HG02870 (cell line): ENCODE data around the gene CUEDC1.
"Not testable (repeated sequence)": the region's sequence is repeated elsewhere in the genome, so short reads cannot be mapped to it uniquely, and the experiment has no call there.

Source experiments
- ATAC-seq: cut with Tn5 transposase; IDR thresholded peaks from one replicate; pipeline ENCODE4 v1.9.1; 2021; ENCODE audit warnings: mild to moderate bottlenecking, moderate library complexity; ENCODE audit not compliant: unreplicated experiment

Gene CUEDC1

DNA sequence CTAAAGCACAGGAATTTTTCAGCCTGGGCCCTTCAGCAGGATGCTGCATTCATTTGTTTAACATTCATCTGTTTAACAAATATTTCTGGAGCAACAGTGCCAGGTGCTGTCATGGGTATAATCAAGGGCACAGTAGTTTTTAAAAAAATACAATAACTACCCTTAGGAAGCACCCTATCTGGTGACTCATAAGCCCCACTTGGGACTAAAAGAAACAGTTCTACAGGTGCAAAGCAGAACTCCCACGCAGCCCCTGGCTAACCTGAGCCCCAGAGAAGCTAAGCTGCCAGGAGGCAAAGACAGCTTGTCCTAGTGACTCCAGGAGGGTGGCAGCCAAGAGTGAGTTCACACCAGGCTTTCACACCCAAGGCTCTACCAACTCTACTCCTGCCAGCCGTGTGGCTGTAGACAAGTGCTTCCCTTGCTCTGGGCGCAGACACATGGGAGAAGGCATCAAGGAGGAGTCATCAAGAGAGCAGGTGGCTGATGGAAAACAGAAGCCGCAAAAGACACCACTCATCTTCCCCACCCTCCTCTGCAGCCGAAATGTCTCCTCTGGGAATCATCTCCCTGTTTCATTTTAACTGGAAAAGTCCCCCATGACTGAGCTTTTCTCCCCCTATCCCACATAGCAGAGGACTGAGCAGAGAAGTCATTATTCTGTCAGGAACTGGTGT is 14.4 kb downstream of the CUEDC1 start:
- peak; percentile 43 for ATAC-seq

DNA sequence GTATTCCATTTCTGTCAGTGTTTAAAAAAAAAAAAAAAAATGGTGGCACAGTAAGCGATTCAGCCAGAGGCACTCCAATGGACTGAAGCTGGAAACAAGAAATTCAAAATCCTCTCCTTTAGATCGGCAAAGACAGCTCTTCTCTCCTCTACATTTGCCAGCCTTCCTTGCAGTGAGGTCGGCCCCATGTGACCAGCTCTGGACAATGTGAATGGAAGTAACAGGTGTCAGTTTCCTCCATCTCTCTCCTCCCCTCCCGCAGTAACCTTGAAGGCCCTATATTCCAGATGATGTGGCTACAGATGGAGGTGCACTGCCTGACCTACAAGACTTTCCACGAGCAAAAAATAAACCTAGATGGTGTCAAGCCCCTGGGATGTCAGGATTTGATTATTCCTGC is 15.0 kb downstream of the CUEDC1 start:
- ATAC-seq: no peak

DNA sequence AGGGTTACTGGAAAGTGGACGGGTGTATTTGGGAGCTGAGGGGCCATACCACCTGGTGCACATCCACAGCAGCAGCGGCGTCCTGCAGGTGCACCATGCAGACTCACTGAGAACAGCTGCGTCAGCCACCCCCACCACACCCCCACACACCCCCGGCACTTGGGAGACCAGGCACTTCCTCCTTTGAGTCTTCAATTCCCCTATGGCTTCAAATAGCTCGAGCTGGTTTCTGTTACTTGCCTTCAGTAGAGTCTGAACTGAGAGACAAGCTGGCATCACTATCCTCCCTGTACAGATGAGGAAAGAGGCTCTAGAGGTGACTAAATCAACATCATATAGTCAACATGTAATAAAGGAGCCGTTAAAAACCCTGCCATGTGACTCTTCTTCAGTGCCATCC is 15.4 kb downstream of the CUEDC1 start:
- ATAC-seq: no peak

DNA sequence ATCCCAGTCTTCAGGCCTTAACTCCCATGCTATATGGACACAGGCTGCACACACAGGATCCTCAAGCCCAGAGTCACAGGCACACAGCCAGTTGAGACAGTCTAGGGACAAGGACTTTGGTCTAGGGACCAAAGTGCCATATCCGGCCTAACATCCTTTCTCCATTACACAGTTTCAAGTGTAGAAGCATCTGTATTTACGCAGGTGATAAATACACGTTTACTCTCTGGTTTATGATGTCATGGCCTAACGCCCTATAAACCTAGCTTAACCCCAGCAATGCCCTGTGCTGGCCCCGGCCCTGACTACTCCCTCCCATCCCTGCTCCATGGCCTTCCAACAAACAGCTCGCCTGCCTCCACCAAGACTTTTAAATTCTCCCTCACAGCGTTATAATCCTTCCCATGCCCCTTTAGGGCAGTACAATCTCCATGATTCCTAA is 17.1 kb downstream of the CUEDC1 start:
- ATAC-seq: no peak

DNA sequence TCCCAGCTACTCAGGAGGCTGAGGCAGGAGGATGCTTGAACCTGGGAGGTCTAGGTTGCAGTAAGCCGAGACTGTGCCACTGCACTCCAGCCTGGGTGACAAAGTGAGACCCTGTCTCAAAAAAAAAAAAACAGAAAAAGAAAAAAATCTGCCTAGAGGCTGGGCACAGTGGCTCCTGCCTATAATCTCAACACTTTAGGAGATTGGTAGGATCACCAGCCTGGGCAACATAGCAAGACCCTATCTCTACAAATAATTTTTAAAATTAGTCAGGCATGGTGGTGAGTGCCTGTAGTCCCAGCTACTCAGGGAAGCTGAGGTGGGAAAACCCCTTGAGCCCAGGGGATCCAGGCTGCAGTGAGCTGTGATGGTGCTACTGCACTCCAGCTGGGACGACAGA is 17.7 kb downstream of the CUEDC1 start:
- ATAC-seq: no peak

DNA sequence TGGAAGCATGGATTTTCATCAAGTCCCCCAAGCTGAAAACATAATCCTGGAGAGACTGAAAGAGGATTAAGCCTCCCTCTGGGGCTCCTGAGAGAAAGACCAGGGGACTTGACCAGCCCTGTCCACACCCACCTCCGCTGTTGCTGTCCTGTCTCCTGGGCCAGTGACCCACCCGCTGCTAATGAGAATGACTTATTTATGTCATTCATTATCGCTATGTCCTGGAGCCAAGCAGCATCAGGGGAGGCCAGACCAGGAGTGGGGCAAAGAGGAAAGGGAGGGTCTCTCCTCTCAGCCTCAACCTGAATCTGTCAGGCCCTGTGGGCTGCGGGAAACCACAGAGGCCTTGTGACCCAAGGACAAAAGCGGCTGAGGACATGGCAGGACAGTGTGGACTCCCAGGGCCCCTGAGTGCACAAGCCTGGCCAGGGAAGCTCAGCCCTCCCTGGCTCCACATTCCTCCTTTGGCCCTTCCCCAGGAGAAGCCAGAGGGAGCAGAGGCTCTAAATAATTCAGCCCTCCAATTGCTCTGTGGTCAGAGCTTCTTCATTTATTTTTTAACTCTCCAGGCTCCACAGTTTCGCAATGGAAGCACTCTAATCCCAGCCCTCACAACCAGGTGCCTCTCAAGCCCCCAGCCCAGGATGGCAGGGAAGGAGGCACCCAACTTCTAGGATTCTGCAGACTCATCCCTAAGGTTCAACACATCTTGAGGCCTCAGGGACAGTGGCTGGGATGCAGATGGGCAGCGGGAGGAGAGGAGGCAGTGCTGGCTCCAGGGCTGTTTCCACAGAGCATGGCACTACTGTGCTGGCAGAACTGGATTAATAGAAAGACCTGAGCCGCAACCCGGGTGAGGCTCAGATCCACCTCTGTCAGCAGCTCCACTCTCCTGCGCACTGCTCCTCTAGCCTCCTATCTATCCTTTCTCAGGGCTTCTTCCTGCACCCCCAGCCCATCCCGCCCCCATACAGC is 19.1 kb downstream of the CUEDC1 start:
- ATAC-seq: no peak

DNA sequence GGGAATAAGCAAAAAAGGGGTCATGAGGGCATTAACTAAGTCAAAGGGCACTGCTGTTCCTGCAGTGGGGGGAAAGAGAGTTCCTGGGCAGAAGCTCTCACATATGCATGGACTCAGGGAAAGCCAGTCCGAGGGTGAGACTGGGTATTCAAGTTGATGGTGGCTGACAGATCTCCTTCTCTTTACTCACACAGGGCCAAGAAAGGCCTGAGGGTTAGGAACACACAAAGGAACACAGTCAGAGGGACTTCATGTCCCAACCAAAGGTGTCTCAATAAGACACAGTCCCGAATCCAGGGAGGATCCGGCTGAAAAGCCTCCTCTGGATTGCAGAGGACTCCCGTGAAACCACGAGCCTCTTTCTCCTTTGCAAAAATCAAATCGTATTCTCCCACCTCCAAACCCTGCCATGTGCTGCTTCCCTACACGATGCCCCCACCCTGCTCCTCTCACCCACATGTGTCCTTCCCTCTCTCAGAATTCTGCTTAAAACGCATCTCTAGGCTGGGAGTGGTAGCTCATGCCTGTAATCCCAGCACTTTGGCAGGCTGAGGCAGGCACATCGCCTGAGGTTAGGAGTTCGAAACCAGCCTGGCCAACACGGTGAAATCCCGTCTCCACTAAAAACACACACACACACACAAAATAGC is 23.6 kb downstream of the CUEDC1 start:
- ATAC-seq: no peak

DNA sequence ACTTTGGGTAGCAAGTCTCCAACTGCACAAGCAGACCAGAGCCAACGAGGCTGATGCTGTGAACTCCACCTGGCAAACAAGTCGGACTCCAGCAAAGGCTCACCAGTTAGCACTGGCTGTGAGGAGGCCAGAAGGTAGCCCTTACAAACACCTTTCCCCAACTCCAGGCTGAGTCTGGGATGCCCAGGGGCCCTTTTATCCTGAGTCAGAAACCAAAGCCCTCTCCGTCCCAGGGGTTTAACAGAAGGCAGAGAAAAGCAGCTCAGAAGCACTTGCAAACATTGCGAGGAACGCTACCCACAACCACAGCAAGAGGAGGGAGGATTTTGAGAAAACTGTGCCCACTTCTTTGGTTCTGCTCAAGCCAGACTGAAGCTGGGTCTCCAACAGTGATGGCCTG is 25.0 kb downstream of the CUEDC1 start:
- no peak for ATAC-seq

DNA sequence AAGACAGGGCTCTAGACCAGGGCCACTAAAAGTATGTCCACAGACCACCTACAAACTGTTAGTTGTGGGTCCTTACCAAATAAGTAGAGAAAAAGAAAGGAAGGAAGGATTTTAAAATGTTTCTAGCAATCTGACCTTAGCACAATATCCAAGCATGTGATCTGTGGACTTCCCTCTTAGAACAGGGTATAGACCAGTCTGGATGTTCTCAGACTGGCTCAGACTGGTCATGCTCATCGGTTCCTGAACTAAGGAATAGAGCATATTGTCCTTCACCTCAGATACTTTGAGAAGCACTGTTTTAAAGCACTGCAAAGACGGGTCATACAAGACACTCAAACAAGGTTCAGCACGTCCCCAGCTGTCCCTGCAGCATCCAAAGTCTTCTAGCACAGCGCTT is 25.8 kb downstream of the CUEDC1 start:
- ATAC-seq: no peak

DNA sequence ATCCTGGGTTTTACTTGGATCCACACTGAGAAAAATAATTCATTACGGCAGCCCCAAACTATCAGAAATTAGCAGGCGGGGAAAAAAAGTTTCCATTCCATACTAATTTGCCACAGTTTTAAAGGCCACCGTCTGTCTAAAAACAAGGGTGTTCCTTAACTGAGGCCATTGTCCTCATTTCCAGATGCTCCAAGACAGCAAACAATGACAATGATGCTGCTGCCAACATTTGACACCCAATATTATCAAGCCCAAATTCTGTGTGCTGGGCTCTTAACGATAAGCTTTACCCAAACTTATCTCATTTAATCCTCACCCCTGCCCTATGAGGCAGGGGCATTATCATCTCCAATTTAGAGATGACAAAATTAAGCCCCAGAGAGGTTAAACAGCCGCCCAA is 26.3 kb downstream of the CUEDC1 start:
- ATAC-seq: no peak

DNA sequence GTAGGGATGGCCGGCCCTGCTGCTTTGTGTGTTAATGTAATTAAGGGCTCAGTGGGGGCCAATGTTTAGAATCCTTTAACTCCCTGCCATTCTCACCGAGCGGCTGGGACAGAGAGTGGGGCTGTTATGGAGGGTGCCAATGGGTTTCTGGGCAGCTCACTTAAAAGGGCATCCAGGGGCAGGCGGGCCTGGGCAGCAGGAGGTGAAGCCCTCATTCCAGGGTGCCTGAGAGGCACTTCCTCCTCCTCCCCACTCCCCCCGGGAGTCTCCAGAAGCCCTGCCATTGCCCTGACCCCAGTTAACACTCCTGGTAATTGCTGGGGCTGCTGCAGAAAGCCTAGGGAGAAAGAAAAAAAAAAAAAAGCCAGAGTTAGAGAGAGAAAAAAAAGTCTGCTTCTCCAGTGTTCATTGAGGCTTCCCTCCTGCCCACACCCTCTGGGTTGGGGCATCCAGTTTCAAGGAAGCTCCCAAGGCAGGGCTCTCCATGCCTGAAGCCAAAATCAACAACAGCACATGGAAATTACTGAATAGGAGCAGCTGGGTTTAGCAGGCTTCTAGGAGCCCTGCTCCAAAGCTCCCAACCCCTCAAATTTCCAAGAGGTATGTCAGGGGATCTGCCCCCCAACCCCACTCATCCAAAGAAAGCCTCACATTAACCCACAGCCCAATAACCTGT is 28.0 kb downstream of the CUEDC1 start:
- ATAC-seq: no peak

DNA sequence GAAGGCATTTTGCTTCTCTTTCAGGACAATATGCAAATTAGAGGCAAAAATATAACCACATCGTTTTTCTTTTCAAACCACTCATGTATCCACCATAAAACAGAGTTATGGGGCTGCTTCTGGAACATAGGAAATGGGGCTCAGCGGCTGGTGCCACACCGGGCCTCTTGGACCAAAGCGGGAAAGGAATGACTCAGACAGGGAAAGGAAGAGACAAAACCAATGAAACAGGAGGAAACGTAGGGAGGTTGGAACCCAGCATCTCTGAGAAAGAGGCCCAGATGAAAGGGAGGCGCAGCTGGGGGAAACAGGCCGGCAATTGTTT is 28.5 kb downstream of the CUEDC1 start:
- no peak for ATAC-seq

DNA sequence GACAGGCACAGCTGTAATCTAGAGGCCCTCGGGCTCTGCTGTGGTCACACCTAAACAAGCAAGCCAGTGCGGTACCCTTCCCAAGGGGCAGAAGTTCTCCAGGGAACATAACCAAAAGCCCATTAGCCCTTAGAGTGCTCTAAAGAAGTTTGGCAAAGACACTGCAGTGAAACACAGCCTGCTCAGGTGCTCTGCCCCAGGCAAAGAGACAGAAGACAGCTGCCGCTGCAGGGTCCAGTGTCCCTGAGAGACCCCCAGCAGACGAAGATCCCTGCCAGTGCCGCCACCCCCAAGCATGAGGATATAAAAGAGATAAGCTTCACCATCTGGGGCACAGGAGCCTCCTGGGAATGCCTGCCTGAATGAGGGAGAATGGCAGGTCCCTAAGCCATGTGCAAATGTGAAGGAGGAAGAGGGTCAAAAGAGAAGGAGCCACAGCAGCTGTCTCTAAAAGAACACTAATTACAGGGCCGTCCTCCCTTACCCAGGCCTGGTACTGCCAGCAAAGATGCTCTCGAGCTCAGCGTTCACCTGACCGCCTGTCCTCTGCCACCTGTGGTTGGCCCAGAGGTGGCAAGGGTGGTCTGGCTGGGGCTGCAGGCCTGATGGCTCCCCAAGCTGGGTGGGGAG is 29.7 kb downstream of the CUEDC1 start:
- ATAC-seq: no peak

DNA sequence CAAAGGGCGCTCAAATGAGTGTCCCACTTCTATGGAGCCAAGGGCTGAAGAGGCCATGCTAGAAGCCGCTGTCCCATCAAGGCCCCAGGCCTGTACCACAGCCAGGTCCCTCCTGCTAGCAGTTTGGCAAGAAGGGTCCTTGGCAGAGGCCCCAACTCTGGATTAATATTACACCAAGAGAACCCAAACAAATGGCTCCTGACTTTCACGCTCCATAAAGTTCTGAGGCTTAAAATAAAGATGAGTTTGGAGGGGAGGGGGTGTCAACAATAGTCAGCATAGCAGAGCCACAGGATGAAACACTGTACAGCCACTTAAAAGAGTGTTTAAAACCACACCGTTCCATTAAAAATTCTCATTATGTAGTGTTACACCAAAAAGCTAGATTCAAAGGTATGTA is 30.5 kb downstream of the CUEDC1 start:
- no peak for ATAC-seq

DNA sequence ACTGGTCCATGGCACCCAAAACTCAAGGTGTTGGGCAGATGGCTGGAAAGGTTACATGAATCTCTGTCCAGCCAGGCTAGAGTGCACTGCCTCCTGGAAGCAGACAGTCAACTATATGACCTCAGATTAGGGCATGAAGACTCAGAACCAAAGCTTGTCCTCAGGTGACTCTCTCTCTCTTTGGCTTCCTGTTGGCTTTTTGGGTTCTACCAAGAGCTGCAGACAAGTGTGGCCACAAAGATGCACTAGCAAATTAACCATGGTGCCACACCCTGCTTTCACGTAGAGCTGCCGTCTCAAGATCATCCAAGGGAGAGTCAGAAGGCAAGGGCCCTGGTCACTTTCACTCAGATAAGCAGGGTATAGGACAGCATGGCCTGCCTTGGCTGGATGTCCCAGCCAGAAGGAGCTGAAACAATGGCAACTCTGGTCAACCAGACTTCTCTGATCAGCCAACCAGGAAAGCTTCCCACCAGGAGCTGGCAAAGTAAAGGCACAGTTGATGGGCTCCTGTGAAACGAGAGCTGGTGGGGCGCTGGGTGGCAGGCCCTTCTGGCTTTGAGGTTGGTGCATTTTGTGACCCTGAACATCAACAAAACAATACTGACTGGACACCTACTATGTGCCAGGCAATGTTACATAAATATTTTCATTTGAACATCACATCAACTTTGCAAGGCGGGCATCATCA is 31.9 kb downstream of the CUEDC1 start:
- ATAC-seq: no peak

DNA sequence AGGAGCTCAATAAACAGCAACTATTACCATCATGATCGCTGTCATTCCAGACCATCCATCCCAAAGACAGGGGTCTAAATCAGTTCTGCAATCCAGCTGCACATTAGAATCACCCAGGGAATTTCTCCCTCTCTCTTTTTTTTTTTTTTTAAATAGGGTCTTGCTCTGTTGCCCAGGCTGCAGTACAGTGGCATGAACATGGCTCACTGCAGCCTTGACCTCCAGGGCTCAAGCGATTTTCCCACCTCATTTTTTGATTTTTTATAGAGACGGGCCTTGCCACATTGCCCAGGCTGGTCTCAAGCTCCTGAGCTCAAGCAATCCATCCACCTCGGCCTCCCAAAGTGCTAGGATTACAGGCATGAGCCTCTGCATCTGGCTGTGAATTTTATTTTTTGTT is 32.5 kb downstream of the CUEDC1 start:
- not testable (repeated sequence) for ATAC-seq

DNA sequence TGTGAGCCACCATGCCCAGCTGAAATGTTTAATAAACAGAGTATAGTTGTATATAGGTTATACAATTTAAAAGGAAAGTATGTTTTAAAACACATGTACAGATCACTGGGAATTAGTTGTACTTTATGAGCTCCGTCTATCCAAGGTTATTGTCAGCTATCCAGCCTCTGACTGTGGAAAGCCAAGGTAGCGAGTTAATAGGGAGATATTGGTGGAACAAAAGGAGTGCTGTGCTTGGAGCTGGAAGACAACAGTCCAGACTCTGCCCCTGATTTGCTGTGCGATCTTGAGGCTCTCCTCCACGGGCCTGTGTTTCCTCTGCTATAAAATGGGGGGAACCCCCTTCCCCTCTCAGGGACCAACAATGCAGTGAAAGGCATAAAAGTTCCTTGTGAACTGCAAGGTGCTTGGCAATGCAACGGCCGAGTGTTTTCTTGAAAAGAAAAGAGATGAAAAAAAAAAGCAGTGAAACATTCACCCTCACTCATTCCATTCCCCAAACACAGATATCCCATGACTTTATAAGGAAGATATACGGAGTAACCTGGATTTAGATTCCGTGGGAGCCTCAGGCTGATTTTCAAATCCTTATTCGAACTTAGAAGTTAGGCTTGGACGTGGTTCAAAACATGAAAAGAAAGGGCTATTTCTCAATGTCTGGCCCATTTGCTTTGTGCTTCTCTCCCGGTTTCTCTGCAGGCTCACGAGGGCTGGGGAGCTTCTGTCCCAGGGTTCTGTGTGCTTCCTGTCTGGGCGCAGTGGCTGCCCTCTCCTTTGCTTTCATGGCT is 34.1 kb downstream of the CUEDC1 start:
- no peak for ATAC-seq

DNA sequence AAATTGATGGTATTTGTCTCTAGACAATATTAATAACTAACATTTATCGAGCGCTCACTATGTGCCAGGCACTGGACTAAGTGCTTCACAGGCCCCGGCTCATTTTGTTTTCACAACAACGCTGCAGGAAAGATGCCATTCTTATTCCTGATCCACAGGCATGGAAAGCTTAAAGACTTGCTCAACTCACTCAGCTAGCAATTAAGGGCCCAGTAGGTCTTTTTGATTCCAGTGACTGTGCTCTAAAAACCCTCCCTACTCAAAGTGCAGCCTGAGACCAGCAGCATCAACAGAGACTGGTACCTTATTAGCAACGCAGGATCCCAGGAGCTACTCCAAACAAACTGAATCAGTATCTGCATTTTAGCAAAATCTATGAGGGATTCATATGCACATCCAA is 35.3 kb downstream of the CUEDC1 start:
- no peak for ATAC-seq
